ENCODE results near the gene PPTC7.

The PPTC7 gene

DNA sequence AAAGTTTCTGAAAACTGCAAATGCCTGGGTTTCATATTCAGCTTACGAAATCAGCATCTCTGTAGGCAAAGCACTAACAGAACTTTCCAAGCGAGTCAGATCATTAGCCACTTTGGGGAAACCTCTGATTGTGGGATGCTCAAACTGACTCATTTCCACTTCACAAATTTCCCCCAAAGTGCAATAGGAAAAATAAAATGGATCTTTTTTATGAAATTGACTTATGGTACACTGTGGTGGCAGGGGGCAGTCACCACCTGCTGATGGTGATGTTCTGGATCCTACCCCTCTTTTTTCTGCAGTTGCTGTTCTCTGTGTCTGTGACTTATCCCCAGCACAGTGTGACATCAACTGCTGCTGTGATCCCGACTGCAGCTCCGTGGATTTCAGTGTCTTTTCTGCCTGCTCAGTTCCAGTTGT, 36.4 kb upstream of the PPTC7 start:
- no peak for ATAC-seq

DNA sequence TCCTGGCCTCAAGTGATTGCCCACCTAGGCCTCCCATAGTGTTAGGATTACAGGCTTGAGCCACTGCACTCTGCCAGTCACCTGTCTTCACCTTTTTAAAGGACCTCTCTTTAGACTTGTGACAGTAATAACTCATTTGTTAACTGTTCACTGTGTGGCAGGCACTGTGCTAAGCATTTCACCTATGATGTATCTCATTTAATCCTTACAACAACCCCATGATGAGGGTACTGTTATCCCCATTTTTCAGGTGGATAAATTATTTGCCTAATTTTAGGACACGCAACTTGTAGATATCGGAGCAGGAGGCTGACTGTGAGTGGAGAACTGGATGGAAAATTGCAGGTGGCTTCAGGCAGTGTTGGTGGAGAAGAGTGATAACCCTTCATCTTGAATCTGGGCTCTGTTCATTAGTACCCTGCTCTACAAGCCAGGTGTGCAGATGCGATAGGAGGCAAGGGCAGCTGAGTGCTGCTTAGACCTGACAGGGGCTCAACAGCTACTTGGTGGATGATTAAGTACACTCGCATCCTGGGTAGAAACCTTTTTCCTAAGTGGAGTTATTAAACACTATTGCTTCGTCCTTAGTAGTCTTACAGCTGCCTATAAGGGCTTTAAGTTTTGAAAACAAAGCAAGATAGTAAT, 33.5 kb upstream of the PPTC7 start:
- TF ChIP-seq, protein P1, sequence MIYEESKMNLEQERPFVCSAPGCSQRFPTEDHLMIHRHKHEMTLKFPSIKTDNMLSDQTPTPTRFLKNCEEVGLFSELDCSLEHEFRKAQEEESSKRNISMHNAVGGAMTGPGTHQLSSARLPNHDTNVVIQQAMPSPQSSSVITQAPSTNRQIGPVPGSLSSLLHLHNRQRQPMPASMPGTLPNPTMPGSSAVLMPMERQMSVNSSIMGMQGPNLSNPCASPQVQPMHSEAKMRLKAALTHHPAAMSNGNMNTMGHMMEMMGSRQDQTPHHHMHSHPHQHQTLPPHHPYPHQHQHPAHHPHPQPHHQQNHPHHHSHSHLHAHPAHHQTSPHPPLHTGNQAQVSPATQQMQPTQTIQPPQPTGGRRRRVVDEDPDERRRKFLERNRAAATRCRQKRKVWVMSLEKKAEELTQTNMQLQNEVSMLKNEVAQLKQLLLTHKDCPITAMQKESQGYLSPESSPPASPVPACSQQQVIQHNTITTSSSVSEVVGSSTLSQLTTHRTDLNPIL (CRISPR knock-in tag; IDR thresholded peaks at IDR 0.05; ENCODE audit: low read depth): no peak
- TF ChIP-seq ESRRG (CRISPR knock-in tag; IDR thresholded peaks at IDR 0.05) (no peak), ZFP3 (CRISPR knock-in tag; IDR thresholded peaks at IDR 0.05) (no peak), PPARA (CRISPR knock-in tag; IDR thresholded peaks at IDR 0.05; ENCODE audit: borderline replicate concordance) (no peak)
- TF ChIP-seq, protein P2, sequence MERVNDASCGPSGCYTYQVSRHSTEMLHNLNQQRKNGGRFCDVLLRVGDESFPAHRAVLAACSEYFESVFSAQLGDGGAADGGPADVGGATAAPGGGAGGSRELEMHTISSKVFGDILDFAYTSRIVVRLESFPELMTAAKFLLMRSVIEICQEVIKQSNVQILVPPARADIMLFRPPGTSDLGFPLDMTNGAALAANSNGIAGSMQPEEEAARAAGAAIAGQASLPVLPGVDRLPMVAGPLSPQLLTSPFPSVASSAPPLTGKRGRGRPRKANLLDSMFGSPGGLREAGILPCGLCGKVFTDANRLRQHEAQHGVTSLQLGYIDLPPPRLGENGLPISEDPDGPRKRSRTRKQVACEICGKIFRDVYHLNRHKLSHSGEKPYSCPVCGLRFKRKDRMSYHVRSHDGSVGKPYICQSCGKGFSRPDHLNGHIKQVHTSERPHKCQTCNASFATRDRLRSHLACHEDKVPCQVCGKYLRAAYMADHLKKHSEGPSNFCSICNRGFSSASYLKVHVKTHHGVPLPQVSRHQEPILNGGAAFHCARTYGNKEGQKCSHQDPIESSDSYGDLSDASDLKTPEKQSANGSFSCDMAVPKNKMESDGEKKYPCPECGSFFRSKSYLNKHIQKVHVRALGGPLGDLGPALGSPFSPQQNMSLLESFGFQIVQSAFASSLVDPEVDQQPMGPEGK (CRISPR knock-in tag; IDR thresholded peaks at IDR 0.05; ENCODE audit: borderline replicate concordance): no peak
- TF ChIP-seq, protein P3, sequence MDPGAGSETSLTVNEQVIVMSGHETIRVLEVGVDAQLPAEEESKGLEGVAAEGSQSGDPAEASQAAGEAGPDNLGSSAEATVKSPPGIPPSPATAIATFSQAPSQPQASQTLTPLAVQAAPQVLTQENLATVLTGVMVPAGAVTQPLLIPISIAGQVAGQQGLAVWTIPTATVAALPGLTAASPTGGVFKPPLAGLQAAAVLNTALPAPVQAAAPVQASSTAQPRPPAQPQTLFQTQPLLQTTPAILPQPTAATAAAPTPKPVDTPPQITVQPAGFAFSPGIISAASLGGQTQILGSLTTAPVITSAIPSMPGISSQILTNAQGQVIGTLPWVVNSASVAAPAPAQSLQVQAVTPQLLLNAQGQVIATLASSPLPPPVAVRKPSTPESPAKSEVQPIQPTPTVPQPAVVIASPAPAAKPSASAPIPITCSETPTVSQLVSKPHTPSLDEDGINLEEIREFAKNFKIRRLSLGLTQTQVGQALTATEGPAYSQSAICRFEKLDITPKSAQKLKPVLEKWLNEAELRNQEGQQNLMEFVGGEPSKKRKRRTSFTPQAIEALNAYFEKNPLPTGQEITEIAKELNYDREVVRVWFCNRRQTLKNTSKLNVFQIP (CRISPR knock-in tag; IDR thresholded peaks at IDR 0.05; ENCODE audit: borderline replicate concordance, low read depth): no peak
- no peak for ATAC-seq

More for the DNA sequence above, 36.4 kb upstream of the PPTC7 start:
- TF ChIP-seq ESRRG (CRISPR knock-in tag; IDR thresholded peaks at IDR 0.05) (no peak), ZNF8 (CRISPR knock-in tag; IDR thresholded peaks at IDR 0.05) (no peak), TCF4 (CRISPR knock-in tag; IDR thresholded peaks at IDR 0.05; ENCODE audit: borderline replicate concordance) (no peak), ZFP30 (CRISPR knock-in tag; IDR thresholded peaks at IDR 0.05) (no peak), ARNTL (CRISPR knock-in tag; IDR thresholded peaks at IDR 0.05; ENCODE audit: borderline replicate concordance, low read depth) (no peak), ZC3H10 (CRISPR knock-in tag; IDR thresholded peaks at IDR 0.05) (no peak), GLIS3 (CRISPR knock-in tag; IDR thresholded peaks at IDR 0.05) (no peak), ZFP3 (CRISPR knock-in tag; IDR thresholded peaks at IDR 0.05) (no peak), BACH2 (CRISPR knock-in tag; IDR thresholded peaks at IDR 0.05; ENCODE audit: borderline replicate concordance) (no peak), CSDC2 (CRISPR knock-in tag; IDR thresholded peaks at IDR 0.05) (no peak), TOX (CRISPR knock-in tag; IDR thresholded peaks at IDR 0.05; ENCODE audit: borderline replicate concordance) (no peak), ZNF70 (CRISPR knock-in tag; IDR thresholded peaks at IDR 0.05) (no peak), SNAI2 (CRISPR knock-in tag; IDR thresholded peaks at IDR 0.05) (no peak), RARB (CRISPR knock-in tag; IDR thresholded peaks at IDR 0.05) (no peak)
- TF ChIP-seq, protein P2 (CRISPR knock-in tag; IDR thresholded peaks at IDR 0.05; ENCODE audit: borderline replicate concordance): no peak
- TF ChIP-seq, protein P1 (CRISPR knock-in tag; IDR thresholded peaks at IDR 0.05; ENCODE audit: low read depth): no peak
- TF ChIP-seq, protein P3 (CRISPR knock-in tag; IDR thresholded peaks at IDR 0.05; ENCODE audit: borderline replicate concordance, low read depth): no peak

DNA sequence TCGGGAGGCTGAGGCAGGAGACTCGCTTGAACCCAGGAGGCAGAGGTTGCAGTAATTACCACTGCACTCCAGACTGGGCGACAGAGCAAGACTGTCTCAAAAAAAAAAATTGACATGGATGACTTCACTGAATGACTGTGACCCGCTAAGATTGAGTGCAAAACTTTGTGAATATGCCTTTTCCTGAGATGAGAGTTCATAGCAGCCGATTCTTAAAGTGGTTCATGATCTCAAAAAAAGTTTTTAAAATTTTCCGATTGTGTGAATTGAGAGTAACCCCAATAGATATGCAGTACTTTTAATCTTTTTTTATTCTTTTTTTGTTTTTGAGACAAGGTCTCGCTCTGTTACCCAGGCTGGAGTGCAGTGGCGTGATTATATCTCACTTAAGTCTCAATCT, 32.1 kb upstream of the PPTC7 start:
- no peak for ATAC-seq
- TF ChIP-seq TOX (CRISPR knock-in tag; IDR thresholded peaks at IDR 0.05; ENCODE audit: borderline replicate concordance) (no peak), ZNF565 (CRISPR knock-in tag; conservative IDR thresholded peaks at IDR 0.05; ENCODE audit: low read depth) (no peak), SNAI2 (CRISPR knock-in tag; IDR thresholded peaks at IDR 0.05) (no peak), OSR1 (CRISPR knock-in tag; IDR thresholded peaks at IDR 0.05) (no peak), ISL1 (CRISPR knock-in tag; IDR thresholded peaks at IDR 0.05) (no peak), ARNTL (CRISPR knock-in tag; IDR thresholded peaks at IDR 0.05; ENCODE audit: borderline replicate concordance, low read depth) (no peak), PPARA (CRISPR knock-in tag; IDR thresholded peaks at IDR 0.05; ENCODE audit: borderline replicate concordance) (no peak), ZFP30 (CRISPR knock-in tag; IDR thresholded peaks at IDR 0.05) (no peak), TCF4 (CRISPR knock-in tag; IDR thresholded peaks at IDR 0.05; ENCODE audit: borderline replicate concordance) (no peak), ZNF8 (CRISPR knock-in tag; IDR thresholded peaks at IDR 0.05) (no peak), ZFP3 (CRISPR knock-in tag; IDR thresholded peaks at IDR 0.05) (no peak)
- TF ChIP-seq, protein P4, sequence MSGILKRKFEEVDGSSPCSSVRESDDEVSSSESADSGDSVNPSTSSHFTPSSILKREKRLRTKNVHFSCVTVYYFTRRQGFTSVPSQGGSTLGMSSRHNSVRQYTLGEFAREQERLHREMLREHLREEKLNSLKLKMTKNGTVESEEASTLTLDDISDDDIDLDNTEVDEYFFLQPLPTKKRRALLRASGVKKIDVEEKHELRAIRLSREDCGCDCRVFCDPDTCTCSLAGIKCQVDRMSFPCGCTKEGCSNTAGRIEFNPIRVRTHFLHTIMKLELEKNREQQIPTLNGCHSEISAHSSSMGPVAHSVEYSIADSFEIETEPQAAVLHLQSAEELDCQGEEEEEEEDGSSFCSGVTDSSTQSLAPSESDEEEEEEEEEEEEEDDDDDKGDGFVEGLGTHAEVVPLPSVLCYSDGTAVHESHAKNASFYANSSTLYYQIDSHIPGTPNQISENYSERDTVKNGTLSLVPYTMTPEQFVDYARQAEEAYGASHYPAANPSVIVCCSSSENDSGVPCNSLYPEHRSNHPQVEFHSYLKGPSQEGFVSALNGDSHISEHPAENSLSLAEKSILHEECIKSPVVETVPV (CRISPR knock-in tag; IDR thresholded peaks at IDR 0.05): no peak
- TF ChIP-seq, protein P3 (CRISPR knock-in tag; IDR thresholded peaks at IDR 0.05; ENCODE audit: borderline replicate concordance, low read depth): no peak

All from SK-N-SH treated with all-trans-retinoic acid at 6 μM for 48 hours (cell line).